ENCODE results near the gene IKZF1.

Gene IKZF1

DNA sequence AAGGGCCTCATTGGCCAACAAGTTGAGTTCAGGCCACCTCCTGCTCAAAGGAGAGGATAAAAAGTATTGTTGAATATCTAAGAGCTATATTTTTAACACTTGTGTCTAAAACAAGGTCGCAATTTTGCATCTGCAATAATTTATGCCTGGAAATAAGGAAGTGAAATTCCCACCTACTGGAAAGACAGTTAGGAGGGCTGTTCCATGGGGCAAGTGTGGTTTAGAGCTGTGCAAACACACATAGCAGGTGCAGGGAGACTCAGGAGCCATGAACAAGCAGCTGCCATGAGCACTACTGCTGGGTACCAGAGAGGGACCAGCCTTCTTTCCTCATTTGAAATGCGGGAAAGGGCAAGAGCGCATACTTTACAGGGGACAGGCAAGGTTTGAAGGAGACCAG lies 35.5 kb upstream of the IKZF1 start:
- Histone ChIP-seq H3K4me2 (peak overlapping the region; percentile 97), H3K9ac (no peak overlapping the region; the same call in 1 of the 2 replicates), H3K27ac (peak overlapping the region; percentile 86), H3K36me3 (no peaks in the 10 kb centered on the region), H3K27me3 (no peaks in the 10 kb centered on the region), H3K9me3 (peaks cover 7% of the 10 kb centered on the region), H4K20me1 (no peaks in the 10 kb centered on the region), H3K4me3 (no peak overlapping the region), H3K4me1 (peaks cover 97% of the 10 kb centered on the region)
- no peak for TF ChIP-seq Cebpa-rat (IDR thresholded peaks at IDR 0.05)

GRCh38 chr7:50270531-50271018 lies 33.9 kb upstream of the IKZF1 start:
- Histone ChIP-seq H3K27me3 (no peaks in the 10 kb centered on the region), H3K4me1 (peaks cover 97% of the 10 kb centered on the region), H3K27ac (peak overlapping the region; percentile 86; the same call in 1 of the 2 replicates), H4K20me1 (no peaks in the 10 kb centered on the region), H3K4me2 (peak overlapping the region; percentile 97), H3K9me3 (peaks cover 7% of the 10 kb centered on the region), H3K9ac (no peak overlapping the region), H3K36me3 (no peaks in the 10 kb centered on the region), H3K4me3 (no peak overlapping the region)
- no peak for TF ChIP-seq Cebpa-rat (IDR thresholded peaks at IDR 0.05)

DNA sequence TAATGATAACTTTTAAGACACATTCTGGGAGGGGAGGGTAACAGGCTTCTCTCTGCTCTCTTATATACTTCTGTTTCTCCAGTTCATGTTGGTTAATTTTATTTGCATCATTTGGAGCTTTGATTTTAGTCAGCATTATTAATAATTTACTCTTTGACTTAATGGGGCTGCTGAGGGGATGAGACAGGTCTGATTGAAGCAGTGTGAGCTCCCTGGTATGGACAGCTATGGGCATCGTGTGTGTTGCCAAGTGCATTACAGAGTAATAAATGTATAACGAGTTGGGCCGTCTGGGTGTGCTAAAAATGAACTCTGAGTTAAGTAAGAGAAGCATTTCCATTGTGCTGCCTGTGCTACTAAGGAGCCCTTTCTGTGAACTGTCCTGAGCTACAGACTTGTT lies 31.7 kb upstream of the IKZF1 start:
- Histone ChIP-seq H3K4me3 (no peak overlapping the region), H3K9me3 (peaks cover 7% of the 10 kb centered on the region), H3K27ac (no peak overlapping the region), H3K4me1 (peaks cover 92% of the 10 kb centered on the region), H4K20me1 (no peaks in the 10 kb centered on the region), H3K9ac (no peak overlapping the region), H3K4me2 (peak overlapping the region; percentile 77), H3K36me3 (no peaks in the 10 kb centered on the region), H3K27me3 (no peaks in the 10 kb centered on the region)
- TF ChIP-seq Cebpa-rat (IDR thresholded peaks at IDR 0.05), result no peak

- peak overlapping the region; percentile 77 for H3K4me2 ChIP-seq
- no peaks in the 10 kb centered on the region for H4K20me1 ChIP-seq
- no peak overlapping the region for H3K9ac ChIP-seq
- no peak for TF ChIP-seq Cebpa-rat (IDR thresholded peaks at IDR 0.05)
- no peaks in the 10 kb centered on the region for H3K27me3 ChIP-seq
- H3K36me3 ChIP-seq, result no peaks in the 10 kb centered on the region
- H3K4me3 ChIP-seq, result no peak overlapping the region
- H3K27ac ChIP-seq, result no peak overlapping the region
- peaks cover 87% of the 10 kb centered on the region for H3K4me1 ChIP-seq
- peaks cover 7% of the 10 kb centered on the region for H3K9me3 ChIP-seq
Measured at GRCh38 chr7:50273301-50273700, 31.2 kb upstream of the IKZF1 start.

- H3K4me2 ChIP-seq, result peak overlapping the region; percentile 77
- no peak overlapping the region for H3K27ac ChIP-seq
- H3K9ac ChIP-seq, result no peak overlapping the region
- H3K36me3 ChIP-seq, result no peaks in the 10 kb centered on the region
- no peaks in the 10 kb centered on the region for H4K20me1 ChIP-seq
- peaks cover 82% of the 10 kb centered on the region for H3K4me1 ChIP-seq
- H3K27me3 ChIP-seq, result no peaks in the 10 kb centered on the region
- H3K9me3 ChIP-seq, result peaks cover 7% of the 10 kb centered on the region
- TF ChIP-seq Cebpa-rat (IDR thresholded peaks at IDR 0.05), result no peak
- no peak overlapping the region for H3K4me3 ChIP-seq
Measured at GRCh38 chr7:50273870-50274269, 30.6 kb upstream of the IKZF1 start.

- peak overlapping the region; percentile 77 for H3K4me2 ChIP-seq
- no peaks in the 10 kb centered on the region for H3K27me3 ChIP-seq
- no peak for TF ChIP-seq Cebpa-rat (IDR thresholded peaks at IDR 0.05)
- no peak overlapping the region for H3K4me3 ChIP-seq
- peaks cover 77% of the 10 kb centered on the region for H3K4me1 ChIP-seq
- 0 out of 2 replicates have a peak overlapping the region, but pooled peaks have one; percentile 7 for H3K9ac ChIP-seq
- no peaks in the 10 kb centered on the region for H4K20me1 ChIP-seq
- H3K27ac ChIP-seq, result peak overlapping the region; percentile 54; the same call in 1 of the 2 replicates
- peaks cover 8% of the 10 kb centered on the region for H3K9me3 ChIP-seq
- H3K36me3 ChIP-seq, result no peaks in the 10 kb centered on the region
Measured at GRCh38 chr7:50274361-50274760, 30.2 kb upstream of the IKZF1 start.

- no peak for TF ChIP-seq Cebpa-rat (IDR thresholded peaks at IDR 0.05)
- H3K36me3 ChIP-seq, result no peaks in the 10 kb centered on the region
- H3K27me3 ChIP-seq, result no peaks in the 10 kb centered on the region
- H3K4me3 ChIP-seq, result no peak overlapping the region
- no peak overlapping the region for H3K9ac ChIP-seq
- H3K27ac ChIP-seq, result no peak overlapping the region
- no peaks in the 10 kb centered on the region for H4K20me1 ChIP-seq
- H3K4me1 ChIP-seq, result peaks cover 66% of the 10 kb centered on the region
- no peak overlapping the region for H3K4me2 ChIP-seq
- H3K9me3 ChIP-seq, result peaks cover 8% of the 10 kb centered on the region
Measured at GRCh38 chr7:50275430-50275829, 29.1 kb upstream of the IKZF1 start.

- peaks cover 64% of the 10 kb centered on the region for H3K4me1 ChIP-seq
- H3K4me3 ChIP-seq, result no peak overlapping the region
- no peaks in the 10 kb centered on the region for H3K36me3 ChIP-seq
- peaks cover 7% of the 10 kb centered on the region; the same call in 1 of the 2 replicates for H3K9me3 ChIP-seq
- H3K4me2 ChIP-seq, result peak overlapping the region; percentile 33
- no peak overlapping the region for H3K9ac ChIP-seq
- no peaks in the 10 kb centered on the region for H3K27me3 ChIP-seq
- TF ChIP-seq Cebpa-rat (IDR thresholded peaks at IDR 0.05), result no peak
- H3K27ac ChIP-seq, result no peak overlapping the region
- H4K20me1 ChIP-seq, result no peaks in the 10 kb centered on the region
Measured at GRCh38 chr7:50276483-50276882, 28.0 kb upstream of the IKZF1 start.

GRCh38 chr7:50278120-50278519 lies 26.4 kb upstream of the IKZF1 start:
- H3K36me3 ChIP-seq, result no peaks in the 10 kb centered on the region
- no peak for TF ChIP-seq Cebpa-rat (IDR thresholded peaks at IDR 0.05)
- H3K4me1 ChIP-seq, result peaks cover 66% of the 10 kb centered on the region
- peaks cover 7% of the 10 kb centered on the region; the same call in 1 of the 2 replicates for H3K9me3 ChIP-seq
- H3K4me2 ChIP-seq, result no peak overlapping the region
- H3K27ac ChIP-seq, result no peak overlapping the region
- H3K4me3 ChIP-seq, result no peak overlapping the region
- no peaks in the 10 kb centered on the region for H4K20me1 ChIP-seq
- H3K9ac ChIP-seq, result no peak overlapping the region
- no peaks in the 10 kb centered on the region for H3K27me3 ChIP-seq

GRCh38 chr7:50281680-50282445 lies 22.7 kb upstream of the IKZF1 start:
- no peaks in the 10 kb centered on the region for H3K27me3 ChIP-seq
- peak overlapping the region; percentile 96 for H3K4me2 ChIP-seq
- no peaks in the 10 kb centered on the region for H4K20me1 ChIP-seq
- no peaks in the 10 kb centered on the region for H3K36me3 ChIP-seq
- H3K9me3 ChIP-seq, result peaks cover 7% of the 10 kb centered on the region; the same call in 1 of the 2 replicates
- peak overlapping the region; percentile 75 for H3K9ac ChIP-seq
- peak overlapping the region; percentile 52 for H3K4me3 ChIP-seq
- peaks cover 53% of the 10 kb centered on the region for H3K4me1 ChIP-seq
- H3K27ac ChIP-seq, result peak overlapping the region; percentile 86
- no peak for TF ChIP-seq Cebpa-rat (IDR thresholded peaks at IDR 0.05)

Measured in BLaER1 (cell line).